Liver (tissue), 3 donors: Measurements from ENCODE around the gene AP3B1.

Experiments used
- SP1 ChIP-seq: IDR thresholded peaks from 2 replicates; pipeline ENCODE4 v1.6.1; 2018; ENCODE audit warnings: antibody characterized with exemption, mild to moderate bottlenecking
- TF ChIP-seq, protein P1 (sequence below): fragments of 150-350 bp; IDR thresholded peaks from 2 replicates; pipeline ENCODE4 v1.5.1; 2017; ENCODE audit warnings: improper control_type of control experiment, low read depth, low read length; ENCODE audit not compliant: missing input control
- donor health status: healthy.
- donor health status: healthy.

DNA sequence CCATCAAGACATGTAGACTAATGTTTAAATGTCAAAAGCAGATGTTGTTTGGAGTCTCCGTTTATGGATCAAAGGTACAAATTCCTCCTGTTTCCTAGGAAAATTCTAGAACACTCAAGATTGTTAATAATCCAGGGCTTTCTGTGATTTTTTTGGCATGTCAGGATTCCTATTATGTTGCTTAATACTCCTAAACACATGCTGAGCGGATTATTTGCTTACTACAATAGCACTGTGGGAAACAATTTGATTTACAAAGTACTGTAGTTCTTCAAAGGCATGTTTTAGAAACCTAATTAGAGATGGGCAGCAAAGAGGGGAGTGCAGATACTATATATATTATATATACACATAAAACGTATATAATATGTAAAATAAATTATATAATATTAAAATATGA, 46.9 kb upstream of the AP3B1 start:
- TF ChIP-seq SP1 = no peak
- TF ChIP-seq, protein P1, sequence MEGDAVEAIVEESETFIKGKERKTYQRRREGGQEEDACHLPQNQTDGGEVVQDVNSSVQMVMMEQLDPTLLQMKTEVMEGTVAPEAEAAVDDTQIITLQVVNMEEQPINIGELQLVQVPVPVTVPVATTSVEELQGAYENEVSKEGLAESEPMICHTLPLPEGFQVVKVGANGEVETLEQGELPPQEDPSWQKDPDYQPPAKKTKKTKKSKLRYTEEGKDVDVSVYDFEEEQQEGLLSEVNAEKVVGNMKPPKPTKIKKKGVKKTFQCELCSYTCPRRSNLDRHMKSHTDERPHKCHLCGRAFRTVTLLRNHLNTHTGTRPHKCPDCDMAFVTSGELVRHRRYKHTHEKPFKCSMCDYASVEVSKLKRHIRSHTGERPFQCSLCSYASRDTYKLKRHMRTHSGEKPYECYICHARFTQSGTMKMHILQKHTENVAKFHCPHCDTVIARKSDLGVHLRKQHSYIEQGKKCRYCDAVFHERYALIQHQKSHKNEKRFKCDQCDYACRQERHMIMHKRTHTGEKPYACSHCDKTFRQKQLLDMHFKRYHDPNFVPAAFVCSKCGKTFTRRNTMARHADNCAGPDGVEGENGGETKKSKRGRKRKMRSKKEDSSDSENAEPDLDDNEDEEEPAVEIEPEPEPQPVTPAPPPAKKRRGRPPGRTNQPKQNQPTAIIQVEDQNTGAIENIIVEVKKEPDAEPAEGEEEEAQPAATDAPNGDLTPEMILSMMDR = no peak
